ENCODE data around the gene CGNL1. TPM values are rescaled to one million over a fixed set of nuclear protein-coding genes. Genes with fewer than 3 reads are reported as not detected.

Gene CGNL1
- total RNA-seq, 1 experiment from 2014 or later, result 34.6 TPM

DNA sequence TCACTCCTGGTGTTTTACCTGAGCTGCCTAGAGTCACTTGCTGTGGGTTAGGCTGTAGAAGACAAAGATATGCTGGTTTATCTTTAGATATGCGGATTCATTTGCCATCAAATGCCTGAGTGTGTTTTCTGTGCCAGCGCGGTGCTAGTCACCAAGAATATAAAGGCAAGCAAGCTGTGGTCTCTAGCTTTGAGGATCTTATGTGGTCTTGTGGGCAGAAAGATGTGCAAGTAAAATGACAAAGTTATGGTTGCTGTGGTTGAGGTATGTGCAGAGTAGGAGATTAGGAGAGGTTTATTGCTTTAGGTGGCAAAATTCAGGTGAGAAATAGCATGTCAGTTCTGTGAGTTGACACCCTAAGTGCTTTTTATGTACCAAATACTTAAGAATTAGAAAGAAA lies 94.2 kb downstream of the CGNL1 start:
- no peaks in the 10 kb centered on the region for H3K27me3 ChIP-seq (ENCODE audit: insufficient read depth, low read length)
- no peaks in the 10 kb centered on the region for H3K79me2 ChIP-seq (ENCODE audit: insufficient read depth, low read length)
- H2BK20ac ChIP-seq (ENCODE audit: low read depth, low read length, poor library complexity, severe bottlenecking), result no peak overlapping the region
- H3K23me2 ChIP-seq (ENCODE audit: insufficient read length, low read depth, low read length, poor library complexity, severe bottlenecking), result no peaks in the 10 kb centered on the region
- no CpG with 5 or more reads among the region's 3 CpGs for WGBS (ENCODE audit: extremely low coverage, insufficient read length, low lambda C conversion rate)
- no peak overlapping the region for H2BK5ac ChIP-seq (ENCODE audit: insufficient read length, low read length)
- no peak overlapping the region for H3K14ac ChIP-seq (ENCODE audit: insufficient read depth, low read length)
- Mint-ChIP-seq H3K36me3 (ENCODE audit: insufficient read depth in 1 of 3, low read depth in 3 of 3) (peaks cover 0 to 27% (median 13%) of the 10 kb centered on the region in 3 experiments; a peak in 4 of 7 replicates), H3K27me3 (ENCODE audit: low read depth) (no peaks in the 10 kb centered on the region), H3K4me1 (peaks cover 6 to 14% of the 10 kb centered on the region in 2 experiments), H3K9me3 (no peaks in the 10 kb centered on the region), H3K4me3 (no peak overlapping the region), H3K27ac (no peak overlapping the region)
- no peak overlapping the region for H3K27ac ChIP-seq (ENCODE audit: insufficient read length, low read depth, low read length)
- no peak overlapping the region for H3K4me2 ChIP-seq (ENCODE audit: insufficient read depth, insufficient read length, low read length)
- H2AFZ ChIP-seq (ENCODE audit: low read length), result no peak overlapping the region
- no peak overlapping the region for H3K9ac ChIP-seq (ENCODE audit: extremely low read depth, insufficient read length, low read length)
- H4K20me1 ChIP-seq (ENCODE audit: control insufficient read depth, insufficient read depth, insufficient read length), result no peaks in the 10 kb centered on the region
- no peaks in the 10 kb centered on the region for H3K4me1 ChIP-seq (ENCODE audit: insufficient read depth, low read length)
- no peak overlapping the region for H3K4ac ChIP-seq (ENCODE audit: low read depth, low read length)
- no peak overlapping the region for H2AK5ac ChIP-seq (ENCODE audit: insufficient read length, low read length)
- no peak overlapping the region for H4K91ac ChIP-seq (ENCODE audit: insufficient read length, low read depth, low read length)
- TF ChIP-seq, protein P1, sequence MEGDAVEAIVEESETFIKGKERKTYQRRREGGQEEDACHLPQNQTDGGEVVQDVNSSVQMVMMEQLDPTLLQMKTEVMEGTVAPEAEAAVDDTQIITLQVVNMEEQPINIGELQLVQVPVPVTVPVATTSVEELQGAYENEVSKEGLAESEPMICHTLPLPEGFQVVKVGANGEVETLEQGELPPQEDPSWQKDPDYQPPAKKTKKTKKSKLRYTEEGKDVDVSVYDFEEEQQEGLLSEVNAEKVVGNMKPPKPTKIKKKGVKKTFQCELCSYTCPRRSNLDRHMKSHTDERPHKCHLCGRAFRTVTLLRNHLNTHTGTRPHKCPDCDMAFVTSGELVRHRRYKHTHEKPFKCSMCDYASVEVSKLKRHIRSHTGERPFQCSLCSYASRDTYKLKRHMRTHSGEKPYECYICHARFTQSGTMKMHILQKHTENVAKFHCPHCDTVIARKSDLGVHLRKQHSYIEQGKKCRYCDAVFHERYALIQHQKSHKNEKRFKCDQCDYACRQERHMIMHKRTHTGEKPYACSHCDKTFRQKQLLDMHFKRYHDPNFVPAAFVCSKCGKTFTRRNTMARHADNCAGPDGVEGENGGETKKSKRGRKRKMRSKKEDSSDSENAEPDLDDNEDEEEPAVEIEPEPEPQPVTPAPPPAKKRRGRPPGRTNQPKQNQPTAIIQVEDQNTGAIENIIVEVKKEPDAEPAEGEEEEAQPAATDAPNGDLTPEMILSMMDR (conservative IDR thresholded peaks at IDR 0.05), result no peak
- no peak overlapping the region for H3K56ac ChIP-seq (ENCODE audit: insufficient read length, low read depth, low read length)
- no peak overlapping the region for H2BK120ac ChIP-seq (ENCODE audit: low read depth, low read length, poor library complexity, severe bottlenecking)
- no peak for DNase-seq
- H4K8ac ChIP-seq (replicated peaks; ENCODE audit: insufficient read length, low read depth, low read length), result no peak overlapping the region
- no peak overlapping the region for H4K5ac ChIP-seq (ENCODE audit: insufficient read length, low read depth, low read length)
- H2BK15ac ChIP-seq (ENCODE audit: low read depth, low read length), result no peak overlapping the region
- H3K23ac ChIP-seq (ENCODE audit: insufficient read length, low read depth, low read length), result no peak overlapping the region
- H2BK12ac ChIP-seq (ENCODE audit: insufficient read length, low read depth, low read length), result no peak overlapping the region
- no peaks in the 10 kb centered on the region for H3K9me3 ChIP-seq (ENCODE audit: control insufficient read depth, low read depth, low read length)
- no peak overlapping the region for H3K18ac ChIP-seq (ENCODE audit: insufficient read length, low read depth, low read length)
- H3T11ph ChIP-seq (ENCODE audit: low read length), result no peak overlapping the region
- H3K79me1 ChIP-seq (ENCODE audit: insufficient read depth, low read depth, low read length, poor library complexity, severe bottlenecking), result no peaks in the 10 kb centered on the region
